Fibroblast of upper back skin (primary cell): ENCODE data around the gene ANKS1B.

ENCODE experiments used
- DNase-seq: peaks from one replicate; pipeline ENCODE4 v3.0.0-alpha.2; 2013

ANKS1B gene

DNA sequence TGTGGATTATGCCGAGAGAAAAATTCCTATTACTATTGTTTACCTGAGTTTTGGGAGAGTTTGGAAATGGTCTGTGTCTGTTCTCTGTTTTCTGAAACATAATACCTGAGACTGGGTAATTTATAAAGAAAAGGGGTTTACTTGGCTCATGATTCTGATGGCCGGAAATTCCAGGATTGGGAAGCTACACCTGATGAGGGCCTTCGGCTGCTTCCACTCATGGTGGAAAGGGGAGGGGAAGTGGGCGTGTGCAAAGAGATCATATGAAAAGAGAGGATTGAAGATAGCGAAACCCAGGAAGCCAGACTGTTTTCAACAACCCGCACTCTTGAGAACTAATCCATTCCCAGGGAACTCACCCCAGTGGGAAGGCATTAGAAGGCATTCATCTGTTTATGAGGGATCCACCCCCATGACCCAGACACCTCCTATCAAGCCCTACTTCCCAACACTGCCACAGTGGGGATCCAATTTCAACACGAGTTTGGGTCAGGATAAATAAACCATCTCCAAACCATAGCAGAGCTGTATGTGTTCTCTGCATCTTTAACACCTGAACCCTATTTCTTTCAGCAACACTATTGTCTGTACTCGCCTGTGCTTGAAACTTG lies 1288.6 kb downstream of the ANKS1B start:
- DNase-seq: no peak

DNA sequence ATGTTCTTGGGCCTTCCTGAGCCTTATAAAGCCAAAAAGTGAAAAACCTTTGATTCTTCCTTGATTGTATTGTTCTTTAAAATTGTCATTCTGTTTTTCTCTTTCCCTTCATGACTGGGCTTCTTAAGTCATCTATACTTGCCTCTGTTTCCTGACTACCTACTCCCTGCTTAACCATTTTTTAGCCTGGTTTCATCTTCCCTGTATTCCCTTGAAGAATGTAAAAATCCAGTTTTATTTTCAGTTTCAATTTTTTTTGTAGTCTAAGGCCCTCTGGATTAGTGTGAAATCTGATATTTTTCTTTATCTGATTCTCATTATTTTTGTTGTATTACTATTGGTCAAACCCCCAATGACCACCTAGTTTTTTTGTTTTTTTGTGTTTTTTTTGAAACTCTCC lies 1293.4 kb downstream of the ANKS1B start:
- no peak for DNase-seq

DNA sequence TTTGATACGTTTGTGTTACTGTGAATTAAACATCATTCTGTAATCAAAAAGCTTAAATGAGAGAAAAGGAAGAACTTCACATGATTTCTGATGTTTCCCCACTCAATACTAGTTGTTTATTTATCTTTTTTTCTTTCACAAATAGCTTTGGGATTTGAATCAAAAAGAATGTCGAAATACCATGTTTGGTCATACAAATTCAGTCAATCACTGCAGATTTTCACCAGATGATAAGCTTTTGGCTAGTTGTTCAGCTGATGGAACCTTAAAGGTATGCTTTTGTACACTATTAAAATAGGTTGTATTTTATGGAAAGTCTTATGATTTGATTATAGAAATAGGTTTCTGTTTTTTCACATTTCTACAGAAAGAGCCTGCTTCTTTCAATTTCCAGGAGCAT lies 1298.1 kb downstream of the ANKS1B start:
- DNase-seq: no peak
